Measurements from ENCODE around the gene NEU1.
"Not testable (repeated sequence)": the region's sequence is repeated elsewhere in the genome, so short reads cannot be mapped to it uniquely, and the experiment has no call there.

NEU1 gene

DNA sequence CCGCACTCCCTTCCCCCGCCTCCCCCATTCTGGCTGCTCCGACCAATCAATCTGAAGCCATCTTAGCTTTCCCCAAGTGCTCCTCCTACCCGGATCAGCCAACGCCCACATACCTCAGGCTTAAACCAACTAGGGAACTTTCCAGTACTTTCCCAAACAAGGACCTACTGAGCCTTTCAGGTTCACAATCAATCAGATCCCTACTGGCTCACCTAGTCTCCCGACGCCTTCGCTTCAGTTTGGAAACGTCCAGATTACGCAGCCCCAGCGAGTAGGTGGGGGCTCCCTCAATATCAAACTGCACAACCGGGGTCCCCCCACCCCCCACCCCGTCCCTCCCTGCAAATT, 48.0 kb downstream of the NEU1 start:
- peak; percentile 82 for DNase-seq (ENCODE audit: low spot score)
- TF ChIP-seq, protein P1, sequence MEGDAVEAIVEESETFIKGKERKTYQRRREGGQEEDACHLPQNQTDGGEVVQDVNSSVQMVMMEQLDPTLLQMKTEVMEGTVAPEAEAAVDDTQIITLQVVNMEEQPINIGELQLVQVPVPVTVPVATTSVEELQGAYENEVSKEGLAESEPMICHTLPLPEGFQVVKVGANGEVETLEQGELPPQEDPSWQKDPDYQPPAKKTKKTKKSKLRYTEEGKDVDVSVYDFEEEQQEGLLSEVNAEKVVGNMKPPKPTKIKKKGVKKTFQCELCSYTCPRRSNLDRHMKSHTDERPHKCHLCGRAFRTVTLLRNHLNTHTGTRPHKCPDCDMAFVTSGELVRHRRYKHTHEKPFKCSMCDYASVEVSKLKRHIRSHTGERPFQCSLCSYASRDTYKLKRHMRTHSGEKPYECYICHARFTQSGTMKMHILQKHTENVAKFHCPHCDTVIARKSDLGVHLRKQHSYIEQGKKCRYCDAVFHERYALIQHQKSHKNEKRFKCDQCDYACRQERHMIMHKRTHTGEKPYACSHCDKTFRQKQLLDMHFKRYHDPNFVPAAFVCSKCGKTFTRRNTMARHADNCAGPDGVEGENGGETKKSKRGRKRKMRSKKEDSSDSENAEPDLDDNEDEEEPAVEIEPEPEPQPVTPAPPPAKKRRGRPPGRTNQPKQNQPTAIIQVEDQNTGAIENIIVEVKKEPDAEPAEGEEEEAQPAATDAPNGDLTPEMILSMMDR (IDR thresholded peaks at IDR 0.05; ENCODE audit: borderline replicate concordance, control extremely low read depth, extremely low read depth, insufficient read depth, missing control alignments) = no peak
- in situ Hi-C loops (cut with MboI; ENCODE audit: low sequenced_read_pairs, unreplicated experiment) = no loop called here

DNA sequence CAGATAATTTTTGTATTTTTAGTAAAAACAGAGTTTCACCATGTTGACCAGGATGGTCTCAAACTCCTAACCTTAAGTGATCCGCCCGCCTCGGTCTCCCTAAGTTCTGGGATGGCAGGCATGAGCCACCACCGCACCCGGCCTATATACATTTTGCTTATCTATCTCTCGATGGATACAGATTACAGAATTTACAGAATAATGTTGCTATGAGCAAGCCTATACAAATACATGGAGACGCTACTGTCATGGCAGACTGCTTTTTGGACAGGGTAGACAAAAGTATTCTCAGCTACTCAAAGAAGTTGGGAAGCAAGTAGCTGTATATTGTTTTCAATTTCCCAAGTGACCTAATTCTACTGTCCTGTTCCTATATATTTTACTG, 49.2 kb downstream of the NEU1 start:
- in situ Hi-C loops (cut with MboI; ENCODE audit: low sequenced_read_pairs, unreplicated experiment) = no loop called here

DNA sequence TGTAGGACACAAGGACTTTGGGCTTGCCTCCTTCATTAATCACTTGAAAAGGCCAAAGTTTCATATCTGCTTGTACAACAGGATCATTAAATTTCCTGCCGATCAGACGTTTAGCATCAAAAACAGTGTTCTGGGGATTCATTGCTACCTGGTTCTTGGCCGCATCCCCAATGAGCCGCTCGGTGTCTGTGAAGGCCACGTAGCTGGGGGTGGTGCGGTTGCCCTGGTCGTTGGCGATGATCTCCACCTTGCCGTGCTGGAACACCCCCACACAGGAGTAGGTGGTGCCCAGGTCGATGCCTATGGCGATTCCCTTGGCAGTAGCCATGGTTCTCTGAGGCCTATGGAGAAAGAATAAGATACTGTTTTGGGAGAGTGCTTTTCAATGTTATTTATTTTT, 51.0 kb downstream of the NEU1 start:
- in situ Hi-C loops (cut with MboI; ENCODE audit: low sequenced_read_pairs, unreplicated experiment) = no loop called here

More for the DNA sequence above, 49.2 kb downstream of the NEU1 start:
- TF ChIP-seq, protein P1 (IDR thresholded peaks at IDR 0.05; ENCODE audit: borderline replicate concordance, control extremely low read depth, extremely low read depth, insufficient read depth, missing control alignments) = no peak
- no peak for DNase-seq (ENCODE audit: low spot score)

DNA sequence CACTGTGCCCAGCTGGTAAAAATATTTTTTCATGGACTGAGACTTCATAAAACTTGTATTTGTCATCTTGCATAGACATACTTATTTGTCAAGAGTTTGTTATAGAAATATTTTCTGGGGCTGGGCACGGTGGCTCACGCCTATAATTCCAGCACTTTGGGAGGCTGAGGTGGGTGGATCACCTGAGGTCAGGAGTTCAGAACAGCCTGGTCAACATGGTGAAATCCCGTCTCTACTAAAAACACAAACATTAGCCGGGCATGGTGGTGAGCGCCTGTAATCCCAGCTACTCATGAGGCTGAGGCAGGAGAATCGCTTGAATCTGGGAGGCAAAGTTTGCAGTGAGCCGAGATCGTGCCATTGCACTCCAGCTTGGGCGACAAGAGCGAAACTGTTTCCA, 54.0 kb downstream of the NEU1 start:
- in situ Hi-C loops (cut with MboI; ENCODE audit: low sequenced_read_pairs, unreplicated experiment); DNase-seq (ENCODE audit: low spot score): not testable (repeated sequence)

More for the DNA sequence above, 51.0 kb downstream of the NEU1 start:
- TF ChIP-seq, protein P1 (IDR thresholded peaks at IDR 0.05; ENCODE audit: borderline replicate concordance, control extremely low read depth, extremely low read depth, insufficient read depth, missing control alignments) = no peak
- DNase-seq (ENCODE audit: low spot score) = no peak
